Measurements from ENCODE around the gene HK1. TPM values are rescaled to one million over a fixed set of nuclear protein-coding genes. Genes with fewer than 3 reads are reported as not detected.

The HK1 gene
- total and polyA plus RNA-seq, 4 donors: 1.8 to 166 (median 7.4) TPM

DNA sequence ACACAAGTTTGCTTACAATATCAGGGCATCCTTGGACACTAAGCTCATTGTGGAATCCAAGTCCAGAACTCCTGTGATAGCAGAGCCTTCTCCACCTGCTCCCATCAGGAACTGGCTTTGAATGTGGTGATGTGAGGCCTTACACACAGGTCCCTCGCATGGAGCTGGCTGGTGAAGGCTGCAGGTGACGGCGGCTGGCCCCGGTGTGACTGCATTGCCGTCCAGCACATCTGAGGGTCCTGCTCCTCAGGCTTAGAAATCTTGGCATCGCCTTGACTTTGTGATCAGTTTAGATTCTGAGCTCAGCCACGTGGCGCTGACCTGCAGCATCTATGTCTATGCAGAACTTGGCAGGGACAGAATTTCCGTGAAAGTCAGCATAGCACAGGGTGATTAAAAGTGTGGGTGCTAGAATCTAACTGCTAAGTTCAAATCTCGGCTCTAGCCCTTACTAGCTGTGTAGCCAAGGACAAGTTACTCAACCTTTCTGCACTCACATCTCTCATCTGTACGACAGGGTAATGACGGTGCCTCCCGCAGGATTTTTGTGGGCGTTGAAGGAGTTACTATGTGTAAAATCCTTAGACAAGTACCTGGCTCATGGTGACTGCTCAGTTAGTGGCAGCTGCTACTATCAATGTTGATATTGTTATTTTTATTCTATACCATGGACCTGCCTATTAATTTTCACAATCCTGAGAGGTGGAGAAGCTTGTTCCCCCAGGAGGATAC lies 31.5 kb upstream of the HK1 start:
- TF ChIP-seq, protein P1, sequence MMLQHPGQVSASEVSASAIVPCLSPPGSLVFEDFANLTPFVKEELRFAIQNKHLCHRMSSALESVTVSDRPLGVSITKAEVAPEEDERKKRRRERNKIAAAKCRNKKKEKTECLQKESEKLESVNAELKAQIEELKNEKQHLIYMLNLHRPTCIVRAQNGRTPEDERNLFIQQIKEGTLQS (IDR thresholded peaks at IDR 0.05): no peak
- TF ChIP-seq HNF4G (IDR thresholded peaks at IDR 0.05) (no peak), GABPA (IDR thresholded peaks at IDR 0.05 in 1 of 2, conservative IDR thresholded peaks at IDR 0.05 in 1 of 2) (no peak), FOXA2 (IDR thresholded peaks at IDR 0.05) (no peak), YY1 (IDR thresholded peaks at IDR 0.05) (no peak), RAD21 (IDR thresholded peaks at IDR 0.05) (no peak), SP1 (IDR thresholded peaks at IDR 0.05) (no peak), NR2F2 (IDR thresholded peaks at IDR 0.05) (no peak), RXRA (IDR thresholded peaks at IDR 0.05) (no peak), TAF1 (conservative IDR thresholded peaks at IDR 0.05) (no peak)
- TF ChIP-seq, protein P2, sequence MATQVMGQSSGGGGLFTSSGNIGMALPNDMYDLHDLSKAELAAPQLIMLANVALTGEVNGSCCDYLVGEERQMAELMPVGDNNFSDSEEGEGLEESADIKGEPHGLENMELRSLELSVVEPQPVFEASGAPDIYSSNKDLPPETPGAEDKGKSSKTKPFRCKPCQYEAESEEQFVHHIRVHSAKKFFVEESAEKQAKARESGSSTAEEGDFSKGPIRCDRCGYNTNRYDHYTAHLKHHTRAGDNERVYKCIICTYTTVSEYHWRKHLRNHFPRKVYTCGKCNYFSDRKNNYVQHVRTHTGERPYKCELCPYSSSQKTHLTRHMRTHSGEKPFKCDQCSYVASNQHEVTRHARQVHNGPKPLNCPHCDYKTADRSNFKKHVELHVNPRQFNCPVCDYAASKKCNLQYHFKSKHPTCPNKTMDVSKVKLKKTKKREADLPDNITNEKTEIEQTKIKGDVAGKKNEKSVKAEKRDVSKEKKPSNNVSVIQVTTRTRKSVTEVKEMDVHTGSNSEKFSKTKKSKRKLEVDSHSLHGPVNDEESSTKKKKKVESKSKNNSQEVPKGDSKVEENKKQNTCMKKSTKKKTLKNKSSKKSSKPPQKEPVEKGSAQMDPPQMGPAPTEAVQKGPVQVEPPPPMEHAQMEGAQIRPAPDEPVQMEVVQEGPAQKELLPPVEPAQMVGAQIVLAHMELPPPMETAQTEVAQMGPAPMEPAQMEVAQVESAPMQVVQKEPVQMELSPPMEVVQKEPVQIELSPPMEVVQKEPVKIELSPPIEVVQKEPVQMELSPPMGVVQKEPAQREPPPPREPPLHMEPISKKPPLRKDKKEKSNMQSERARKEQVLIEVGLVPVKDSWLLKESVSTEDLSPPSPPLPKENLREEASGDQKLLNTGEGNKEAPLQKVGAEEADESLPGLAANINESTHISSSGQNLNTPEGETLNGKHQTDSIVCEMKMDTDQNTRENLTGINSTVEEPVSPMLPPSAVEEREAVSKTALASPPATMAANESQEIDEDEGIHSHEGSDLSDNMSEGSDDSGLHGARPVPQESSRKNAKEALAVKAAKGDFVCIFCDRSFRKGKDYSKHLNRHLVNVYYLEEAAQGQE (IDR thresholded peaks at IDR 0.05): no peak
- TF ChIP-seq, protein P3, sequence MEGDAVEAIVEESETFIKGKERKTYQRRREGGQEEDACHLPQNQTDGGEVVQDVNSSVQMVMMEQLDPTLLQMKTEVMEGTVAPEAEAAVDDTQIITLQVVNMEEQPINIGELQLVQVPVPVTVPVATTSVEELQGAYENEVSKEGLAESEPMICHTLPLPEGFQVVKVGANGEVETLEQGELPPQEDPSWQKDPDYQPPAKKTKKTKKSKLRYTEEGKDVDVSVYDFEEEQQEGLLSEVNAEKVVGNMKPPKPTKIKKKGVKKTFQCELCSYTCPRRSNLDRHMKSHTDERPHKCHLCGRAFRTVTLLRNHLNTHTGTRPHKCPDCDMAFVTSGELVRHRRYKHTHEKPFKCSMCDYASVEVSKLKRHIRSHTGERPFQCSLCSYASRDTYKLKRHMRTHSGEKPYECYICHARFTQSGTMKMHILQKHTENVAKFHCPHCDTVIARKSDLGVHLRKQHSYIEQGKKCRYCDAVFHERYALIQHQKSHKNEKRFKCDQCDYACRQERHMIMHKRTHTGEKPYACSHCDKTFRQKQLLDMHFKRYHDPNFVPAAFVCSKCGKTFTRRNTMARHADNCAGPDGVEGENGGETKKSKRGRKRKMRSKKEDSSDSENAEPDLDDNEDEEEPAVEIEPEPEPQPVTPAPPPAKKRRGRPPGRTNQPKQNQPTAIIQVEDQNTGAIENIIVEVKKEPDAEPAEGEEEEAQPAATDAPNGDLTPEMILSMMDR (IDR thresholded peaks at IDR 0.05; ENCODE audit: low read depth, low read length, missing input control): no peak
- TF ChIP-seq, protein P4, sequence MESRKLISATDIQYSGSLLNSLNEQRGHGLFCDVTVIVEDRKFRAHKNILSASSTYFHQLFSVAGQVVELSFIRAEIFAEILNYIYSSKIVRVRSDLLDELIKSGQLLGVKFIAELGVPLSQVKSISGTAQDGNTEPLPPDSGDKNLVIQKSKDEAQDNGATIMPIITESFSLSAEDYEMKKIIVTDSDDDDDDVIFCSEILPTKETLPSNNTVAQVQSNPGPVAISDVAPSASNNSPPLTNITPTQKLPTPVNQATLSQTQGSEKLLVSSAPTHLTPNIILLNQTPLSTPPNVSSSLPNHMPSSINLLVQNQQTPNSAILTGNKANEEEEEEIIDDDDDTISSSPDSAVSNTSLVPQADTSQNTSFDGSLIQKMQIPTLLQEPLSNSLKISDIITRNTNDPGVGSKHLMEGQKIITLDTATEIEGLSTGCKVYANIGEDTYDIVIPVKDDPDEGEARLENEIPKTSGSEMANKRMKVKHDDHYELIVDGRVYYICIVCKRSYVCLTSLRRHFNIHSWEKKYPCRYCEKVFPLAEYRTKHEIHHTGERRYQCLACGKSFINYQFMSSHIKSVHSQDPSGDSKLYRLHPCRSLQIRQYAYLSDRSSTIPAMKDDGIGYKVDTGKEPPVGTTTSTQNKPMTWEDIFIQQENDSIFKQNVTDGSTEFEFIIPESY (IDR thresholded peaks at IDR 0.05): no peak
- no peak overlapping the region for H3K9ac ChIP-seq (ENCODE audit: low read depth in 1 of 2, low read length in 2 of 2)
- no peak for DNase-seq (ENCODE audit: low spot score)
- no peaks in the 10 kb centered on the region for H3K9me3 ChIP-seq (ENCODE audit: control insufficient read depth in 4 of 4, low read length in 3 of 4)
- 90% methylated on average over 14 of the region's 14 CpGs for WGBS
- no peak overlapping the region for H3K27ac ChIP-seq (ENCODE audit: low read depth in 1 of 2, low read length in 2 of 2)
- no peaks in the 10 kb centered on the region for H3K27me3 ChIP-seq (ENCODE audit: control insufficient read depth in 4 of 4, insufficient read depth in 4 of 4, low read length in 3 of 4)
- no peaks in the 10 kb centered on the region for H3K4me1 ChIP-seq (ENCODE audit: control insufficient read depth in 4 of 4, insufficient read depth in 4 of 4, low read length in 3 of 4)
- H3K4me3 ChIP-seq (ENCODE audit: low read depth in 1 of 3, low read length in 3 of 3): no peak overlapping the region
- H3K36me3 ChIP-seq (ENCODE audit: control insufficient read depth in 4 of 4, insufficient read depth in 3 of 4, low read depth in 1 of 4, low read length in 3 of 4): no peaks in the 10 kb centered on the region

DNA sequence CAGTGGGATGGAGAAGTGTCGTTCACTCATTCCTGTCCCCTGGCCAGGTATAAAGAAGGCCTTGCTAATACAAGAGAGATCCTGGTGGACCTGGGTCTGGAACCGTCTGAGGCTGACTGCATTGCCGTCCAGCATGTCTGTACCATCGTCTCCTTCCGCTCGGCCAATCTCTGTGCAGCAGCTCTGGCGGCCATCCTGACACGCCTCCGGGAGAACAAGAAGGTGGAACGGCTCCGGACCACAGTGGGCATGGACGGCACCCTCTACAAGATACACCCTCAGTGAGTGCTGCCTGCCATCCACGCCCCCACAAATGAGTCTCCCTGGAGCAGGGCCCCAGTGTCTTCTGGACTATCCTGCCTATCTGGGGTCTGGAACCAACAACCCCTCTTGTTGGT lies 31.0 kb upstream of the HK1 start:
- WGBS: 96% methylated on average over 13 of the region's 13 CpGs
- TF ChIP-seq TAF1 (conservative IDR thresholded peaks at IDR 0.05) (no peak), FOXA1 (IDR thresholded peaks at IDR 0.05) (no peak), YY1 (IDR thresholded peaks at IDR 0.05) (no peak), JUND (IDR thresholded peaks at IDR 0.05) (no peak), SP1 (IDR thresholded peaks at IDR 0.05) (no peak), EGR1 (IDR thresholded peaks at IDR 0.05; ENCODE audit: low read depth in 2 of 2) (no peak), GABPA (IDR thresholded peaks at IDR 0.05 in 1 of 2, conservative IDR thresholded peaks at IDR 0.05 in 1 of 2) (no peak), RXRA (IDR thresholded peaks at IDR 0.05) (no peak)
- TF ChIP-seq, protein P2 (IDR thresholded peaks at IDR 0.05): no peak

More for the DNA sequence above, 31.0 kb upstream of the HK1 start:
- Histone ChIP-seq H3K4me3 (ENCODE audit: low read depth in 1 of 3, low read length in 3 of 3) (no peak overlapping the region), H3K4me1 (ENCODE audit: control insufficient read depth in 4 of 4, insufficient read depth in 4 of 4, low read length in 3 of 4) (no peaks in the 10 kb centered on the region), H3K36me3 (ENCODE audit: control insufficient read depth in 4 of 4, insufficient read depth in 3 of 4, low read depth in 1 of 4, low read length in 3 of 4) (no peaks in the 10 kb centered on the region), H3K9ac (ENCODE audit: low read depth in 1 of 2, low read length in 2 of 2) (no peak overlapping the region), H3K27ac (ENCODE audit: low read depth in 1 of 2, low read length in 2 of 2) (no peak overlapping the region), H3K9me3 (ENCODE audit: control insufficient read depth in 4 of 4, low read length in 3 of 4) (no peaks in the 10 kb centered on the region), H3K27me3 (ENCODE audit: control insufficient read depth in 4 of 4, insufficient read depth in 4 of 4, low read length in 3 of 4) (no peaks in the 10 kb centered on the region)
- no peak for DNase-seq (ENCODE audit: low spot score)

Measured in liver (tissue), 9 donors.